Heart left ventricle (tissue), 16 donors: Measurements from ENCODE around the gene AKT1. TPM values are rescaled to one million over a fixed set of nuclear protein-coding genes. Genes with fewer than 3 reads are reported as not detected.

ENCODE experiments used
- ATAC-seq, 4 donors: fragments of 200-7000 bp; cut with Tn5 transposase; one replicate each; pipeline ENCODE4 v1.9.1; 2020 to 2022; ENCODE audit warnings: moderate library complexity in 4 of 4, mild to moderate bottlenecking in 3 of 4, moderate number of reproducible peaks in 1 of 4
- DNase-seq, 5 donors: peaks; one replicate each; pipeline ENCODE4 v3.0.0-alpha.2; 2020
- H3K27ac ChIP-seq, 12 donors: fragments of 200-600 bp; sonication (generic) in 4 of 12; one replicate each; pipeline versions ENCODE4 v1.5.0 to v1.8.0; 2016 to 2022; ENCODE audit warnings: mild to moderate bottlenecking in 2 of 12
- H3K27me3 ChIP-seq, 9 donors: fragments of 200-600 bp; sonication (generic) in 2 of 9; one replicate each; pipeline versions ENCODE4 v1.5.1 to v1.8.0; 2016 to 2022; ENCODE audit warnings: mild to moderate bottlenecking in 3 of 9
- H3K36me3 ChIP-seq, 9 donors: fragments of 200-600 bp; sonication (generic) in 2 of 9; one replicate each; pipeline versions ENCODE4 v1.5.0 to v1.8.0; 2018 to 2022; ENCODE audit warnings: mild to moderate bottlenecking in 2 of 9
- H3K4me1 ChIP-seq, 12 donors: fragments of 200-600 bp; sonication (generic) in 4 of 12; one replicate each; pipeline versions ENCODE4 v1.5.0 to v1.8.0; 2016 to 2022; ENCODE audit warnings: mild to moderate bottlenecking in 3 of 12
- H3K4me3 ChIP-seq, 12 donors: fragments of 200-600 bp; sonication (generic) in 4 of 12; one replicate each; pipeline versions ENCODE4 v1.5.0 to v1.8.0; 2017 to 2022; ENCODE audit warnings: mild to moderate bottlenecking in 9 of 12, moderate library complexity in 4 of 12
- H3K9me3 ChIP-seq, 12 donors: fragments of 200-600 bp; sonication (generic) in 4 of 12; one replicate each; pipeline versions ENCODE4 v1.5.0 to v1.8.0; 2016 to 2022; ENCODE audit warnings: mild to moderate bottlenecking in 1 of 12
- CTCF ChIP-seq, 12 donors: fragments of 200-600 bp; sonication (generic) in 4 of 12; IDR thresholded peaks; one replicate each; pipeline versions ENCODE4 v1.5.0 to v1.8.0; 2018 to 2022; ENCODE audit warnings: antibody characterized with exemption in 12 of 12, mild to moderate bottlenecking in 5 of 12
- POLR2A ChIP-seq, 2 donors: fragments of 450-650 bp; IDR thresholded peaks; one replicate each; pipeline ENCODE4 v1.6.1; 2017; ENCODE audit warnings: antibody characterized with exemption in 2 of 2, mild to moderate bottlenecking in 2 of 2, moderate library complexity in 2 of 2
- WGBS, 4 donors: extraction: QIAGEN DNeasy Blood & Tissue Kit in 2 of 4; methylation state at CpG; one replicate each; pipeline versions ENCODE4 v1.1.5 to v1.1.7; 2013 to 2018; 5-methylcytosine and 5-hydroxymethylcytosine counted together
- intact Hi-C, 10 donors: fragments of 100-400 bp; cut with DNase I; formaldehyde crosslinking; loops; one replicate each; pipeline versions ENCODE4 v1.11.1 to v1.14.2; 2022
- polyA plus RNA-seq, 2 donors: library from polyadenylated mRNA; stranded (reverse); fragments of 200-250 nt; gene quantifications; one replicate each; pipeline ENCODE4 v1.2.3, GENCODE V29; 2013
- total RNA-seq, 9 donors: library from RNA; depleted of rRNA in 2 of 9; stranded (reverse); fragments of >200 nt in 2 of 9; fragmentation: NEBNext Ultra II Directional in 3 of 9; extraction: Animal tissue kit (Norgen Biotek cat#: 25700) in 3 of 9; gene quantifications; one replicate each; pipeline versions ENCODE4 v1.1.0 to v1.2.4, GENCODE V29; 2016 to 2023
- donor health status: ischemic (EF 13 %, LVEDD 7.1; RV severe dilation, severe dysfunction).
- donor health status: healthy with polysubstance abuse.
- donor health status: DM: no; HTN: yes; CAD: no.
- donor health status: DM: no; HTN: no; CAD: no.
- donor health status: ischemic (EF 25% LVEDD 6.9; RV normal size, moderate dysfunction).
- donor health status: ischemic (EF 25% LVEDD 5.7; RV mildly dilated, moderate dysfunction).
- donor health status: healthy.
- donor health status: DM: yes; HTN: yes; CAD: no.
- donor health status: ischemic (EF 35%, LVEDD 5.7; RV mildly dilated, moderate dysfunction).
- donor health status: nonischemic (EF 11% LVEDD 7.7; RV severe dilation, severe dysfunction).
- donor health status: DM: yes; HTN: yes; CAD: no.
- donor health status: PGD.
- donor health status: ischemic (EF 29% LVEDD 5.4; RV normal size, mild dysfunction).
- donor health status: nonischemic (EF 23%, LVEDD 6.1; RV moderate dilation, normal function).

Gene AKT1
- total and polyA plus RNA-seq, 11 donors = 108 to 173 (median 135) TPM

GRCh38 chr14:104805941-104806624 lies 10.5 kb upstream of the AKT1 start:
- H3K27ac ChIP-seq = peak overlapping the region in 5 of 12 donors; percentile 4 to 53 (median 26)
- no peak overlapping the region for H3K4me3 ChIP-seq
- peaks cover 7 to 29% (median 21%) of the 10 kb centered on the region in 12 donors for H3K4me1 ChIP-seq
- H3K9me3 ChIP-seq = no peaks in the 10 kb centered on the region
- ATAC-seq (no peak), DNase-seq (peak in 1 of 5 donors; percentile 48)
- 82 to 87% (median 85%) methylated on average over 11 to 14 of the region's 14 CpGs for WGBS, 4 donors
- TF ChIP-seq POLR2A (IDR thresholded peaks at IDR 0.05) (no peak), CTCF (IDR thresholded peaks at IDR 0.05) (no peak)
- no peaks in the 10 kb centered on the region for H3K36me3 ChIP-seq
- intact Hi-C loops = no loop called here
- no peaks in the 10 kb centered on the region for H3K27me3 ChIP-seq

- H3K27ac ChIP-seq = peak overlapping the region in 5 of 12 donors; percentile 10 to 53 (median 26)
- 44 to 56% (median 54%) methylated on average over 2 to 3 of the region's 3 CpGs for WGBS, 4 donors
- TF ChIP-seq CTCF (IDR thresholded peaks at IDR 0.05) = no peak
- no peak for TF ChIP-seq POLR2A (IDR thresholded peaks at IDR 0.05)
- H3K9me3 ChIP-seq = no peaks in the 10 kb centered on the region
- intact Hi-C loops = no loop called here
- DNase-seq (peak; percentile 63 to 83 (median 66)), ATAC-seq (peak; percentile 65 to 76 (median 73))
- no peaks in the 10 kb centered on the region for H3K27me3 ChIP-seq
- no peaks in the 10 kb centered on the region for H3K36me3 ChIP-seq
- H3K4me3 ChIP-seq = no peak overlapping the region
- H3K4me1 ChIP-seq = peaks cover 7 to 31% (median 23%) of the 10 kb centered on the region in 12 donors
Observed at GRCh38 chr14:104805326-104805678, 9.8 kb upstream of the AKT1 start.

GRCh38 chr14:104804481-104805325 lies 9.2 kb upstream of the AKT1 start:
- Histone ChIP-seq H3K36me3 (no peaks in the 10 kb centered on the region), H3K4me1 (peaks cover 7 to 36% (median 23%) of the 10 kb centered on the region in 12 donors), H3K27me3 (no peaks in the 10 kb centered on the region), H3K27ac (peak overlapping the region in 2 of 12 donors; percentile 10 to 26), H3K9me3 (no peaks in the 10 kb centered on the region), H3K4me3 (no peak overlapping the region)
- ATAC-seq = no peak
- intact Hi-C loops = no loop called here
- TF ChIP-seq POLR2A (IDR thresholded peaks at IDR 0.05) = no peak
- TF ChIP-seq CTCF (IDR thresholded peaks at IDR 0.05) = no peak
- WGBS, 4 donors = 85 to 91% (median 90%) methylated on average over 13 to 18 of the region's 18 CpGs
- DNase-seq = no peak

- H3K4me1 ChIP-seq = peaks cover 7 to 44% (median 23%) of the 10 kb centered on the region in 12 donors
- no peak overlapping the region for H3K27ac ChIP-seq
- ATAC-seq = no peak
- intact Hi-C loops = no loop called here
- no peak for TF ChIP-seq CTCF (IDR thresholded peaks at IDR 0.05)
- TF ChIP-seq POLR2A (IDR thresholded peaks at IDR 0.05) = no peak
- no peaks in the 10 kb centered on the region for H3K27me3 ChIP-seq
- no peaks in the 10 kb centered on the region for H3K36me3 ChIP-seq
- peak in 1 of 5 donors; percentile 46 for DNase-seq
- no peak overlapping the region for H3K4me3 ChIP-seq
- no peaks in the 10 kb centered on the region for H3K9me3 ChIP-seq
- WGBS, 4 donors = 86 to 93% (median 88%) methylated on average over 15 of the region's 15 CpGs
Observed at GRCh38 chr14:104803912-104804410, 8.4 kb upstream of the AKT1 start.
